NCI-H128 (cell line): ENCODE measurements around the gene CTCFL.

Experiments
- DNase-seq: peaks from one replicate; lab custom pipeline; 2025; ENCODE audit not compliant: unreplicated experiment; lab: John Stamatoyannopoulos, UW

Gene CTCFL

GRCh38 chr20:57560554-57561355, 35.8 kb upstream of the CTCFL start, which contains the start of gene PCK1:
PCK1 (plus strand) TSS chr20:57561110; CDS start chr20:57561412, 302 bp downstream.
- DNase-seq = no peak

GRCh38 chr20:57559658-57560553, 35.0 kb upstream of the CTCFL start:
- no peak for DNase-seq

DNA sequence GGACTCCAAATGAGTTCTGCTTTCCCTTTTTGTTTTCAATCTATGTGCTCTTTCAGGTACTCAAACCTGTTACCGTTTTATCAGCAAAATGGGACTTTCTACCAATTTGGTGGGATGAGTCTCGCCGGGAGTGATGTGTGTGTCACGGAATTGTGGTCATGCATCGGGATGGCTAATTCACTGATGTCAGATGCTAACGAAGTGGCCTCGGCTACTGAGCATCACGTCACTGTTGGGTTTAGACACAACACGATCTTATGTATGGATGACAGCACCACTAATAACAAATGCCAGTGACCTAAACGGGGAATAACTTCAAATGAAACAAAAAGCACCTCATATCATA, 34.3 kb upstream of the CTCFL start:
- DNase-seq = no peak

GRCh38 chr20:57558614-57559288, 33.8 kb upstream of the CTCFL start:
- no peak for DNase-seq

- no peak for DNase-seq
These were observed 33.1 kb upstream of the CTCFL start for GRCh38 chr20:57557926-57558613.

DNA sequence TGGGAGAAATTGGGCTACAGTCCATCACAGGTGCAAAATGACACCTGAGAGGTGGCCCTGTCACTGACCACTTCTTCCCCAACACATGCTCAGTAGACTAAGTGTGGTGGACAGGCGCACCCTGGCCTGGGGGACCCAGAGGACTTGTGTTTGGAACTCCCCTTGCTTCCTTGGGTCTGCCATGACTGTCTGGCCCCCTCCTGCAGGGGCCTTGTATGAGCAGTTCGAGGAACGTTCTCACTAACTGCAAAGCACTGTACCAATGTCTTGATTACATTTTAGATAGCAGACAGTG, 32.0 kb upstream of the CTCFL start:
- DNase-seq = no peak

DNA sequence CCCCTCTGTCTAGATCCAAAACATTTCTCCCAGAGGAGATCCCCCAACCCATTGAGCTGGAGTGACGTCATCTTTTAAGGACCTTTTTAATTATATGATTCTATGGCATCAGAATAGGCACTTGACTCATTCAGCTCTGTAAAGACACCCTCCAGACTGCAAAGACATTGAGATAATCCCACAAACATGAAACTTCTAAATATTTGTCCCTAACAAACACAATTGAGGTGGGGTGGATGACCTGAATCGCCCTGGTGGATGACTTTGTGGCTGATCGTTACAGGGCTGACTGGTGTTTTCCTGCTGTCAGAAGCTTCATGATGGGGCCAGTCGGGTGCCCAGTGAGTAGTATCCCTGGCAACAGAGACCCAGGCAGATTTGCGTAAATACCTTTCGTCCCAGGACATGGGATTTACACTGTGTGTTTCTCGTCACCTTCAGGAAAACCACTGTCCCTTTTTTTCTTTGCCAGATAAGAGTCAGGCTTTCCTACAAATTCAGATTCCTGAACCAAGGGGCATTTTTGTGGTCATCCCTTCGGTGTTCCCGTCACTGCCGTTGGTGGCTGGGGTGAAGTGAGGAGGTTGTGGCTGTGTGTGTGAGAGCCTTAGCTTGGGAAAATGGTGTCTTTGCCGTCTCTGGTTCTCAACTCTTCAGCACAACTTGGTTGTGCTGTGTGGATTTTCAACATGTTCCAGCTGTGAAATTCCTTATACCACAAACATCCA, 30.7 kb upstream of the CTCFL start:
- DNase-seq = no peak

DNA sequence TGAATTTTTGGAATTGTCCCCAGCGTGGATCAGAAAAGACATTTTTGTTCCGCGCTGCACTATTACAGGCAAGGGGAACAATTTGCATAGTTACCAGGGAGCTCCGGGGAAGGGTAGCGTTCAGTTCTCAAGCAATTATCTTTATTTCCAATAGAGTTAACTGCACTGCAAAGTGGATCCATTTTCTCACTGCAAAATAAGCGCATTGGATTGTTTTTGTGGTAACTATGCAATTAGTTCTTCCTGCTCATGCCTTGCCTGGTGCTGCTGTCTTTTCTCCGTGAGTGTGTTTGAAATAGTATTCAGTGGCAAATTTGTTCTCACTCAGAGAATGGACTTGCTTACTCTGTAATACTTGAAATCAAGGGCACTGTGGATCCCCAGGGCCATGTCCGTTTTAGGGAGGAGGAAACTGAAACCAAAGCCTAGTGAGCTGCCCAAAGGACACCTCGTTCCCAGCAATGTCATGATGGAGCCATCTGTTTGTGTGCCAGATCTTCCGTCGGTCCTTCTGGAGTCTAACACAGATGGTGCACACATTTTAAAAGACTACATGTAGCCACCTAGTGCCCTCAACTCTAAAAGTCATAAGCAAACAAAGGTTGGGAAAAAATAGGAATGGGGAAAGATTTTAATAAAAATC, 28.6 kb upstream of the CTCFL start:
- DNase-seq = no peak

GRCh38 chr20:57552471-57552870, 27.5 kb upstream of the CTCFL start:
- DNase-seq = no peak

DNA sequence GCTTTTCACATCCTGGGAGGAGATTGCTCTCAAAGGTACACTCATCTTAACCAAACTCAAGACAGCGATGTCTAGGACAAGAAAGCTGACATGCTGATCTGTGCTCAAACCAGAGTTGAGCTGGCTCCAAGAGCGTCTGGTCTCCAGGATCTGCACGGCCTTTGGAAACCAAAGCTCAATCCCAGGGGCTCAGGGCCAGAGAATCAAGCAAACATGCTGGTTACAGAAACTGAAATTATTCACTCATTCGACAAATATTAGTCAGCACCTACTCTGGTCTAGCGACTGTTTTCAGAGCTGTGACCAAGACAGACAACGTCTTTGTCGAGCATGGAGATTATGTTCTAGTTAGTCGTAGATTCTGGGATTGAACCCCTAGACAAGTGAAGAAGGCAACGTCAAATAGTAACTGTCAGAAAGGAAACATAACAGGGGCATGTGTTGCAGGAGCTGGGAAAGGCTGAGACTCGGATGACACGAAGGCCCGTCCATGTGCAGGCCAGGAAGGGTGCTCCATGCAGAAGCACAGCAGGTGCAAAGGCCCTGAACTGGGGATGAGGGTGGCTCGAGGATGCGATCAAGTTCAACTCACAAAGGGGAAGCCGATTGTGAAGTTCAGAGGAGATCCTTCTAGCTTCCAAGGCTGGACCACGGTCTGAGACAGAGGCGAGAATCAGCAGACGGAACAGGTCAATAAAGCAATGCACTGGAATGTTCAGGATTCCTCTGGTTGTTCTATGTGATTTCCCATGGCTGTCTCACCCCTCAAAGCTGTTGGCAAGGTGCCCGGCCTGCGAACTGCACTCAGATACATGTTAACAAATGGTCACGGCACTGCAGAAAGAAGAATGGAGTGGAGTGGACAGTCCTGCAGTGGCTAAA, 23.5 kb upstream of the CTCFL start:
- DNase-seq = no peak

DNA sequence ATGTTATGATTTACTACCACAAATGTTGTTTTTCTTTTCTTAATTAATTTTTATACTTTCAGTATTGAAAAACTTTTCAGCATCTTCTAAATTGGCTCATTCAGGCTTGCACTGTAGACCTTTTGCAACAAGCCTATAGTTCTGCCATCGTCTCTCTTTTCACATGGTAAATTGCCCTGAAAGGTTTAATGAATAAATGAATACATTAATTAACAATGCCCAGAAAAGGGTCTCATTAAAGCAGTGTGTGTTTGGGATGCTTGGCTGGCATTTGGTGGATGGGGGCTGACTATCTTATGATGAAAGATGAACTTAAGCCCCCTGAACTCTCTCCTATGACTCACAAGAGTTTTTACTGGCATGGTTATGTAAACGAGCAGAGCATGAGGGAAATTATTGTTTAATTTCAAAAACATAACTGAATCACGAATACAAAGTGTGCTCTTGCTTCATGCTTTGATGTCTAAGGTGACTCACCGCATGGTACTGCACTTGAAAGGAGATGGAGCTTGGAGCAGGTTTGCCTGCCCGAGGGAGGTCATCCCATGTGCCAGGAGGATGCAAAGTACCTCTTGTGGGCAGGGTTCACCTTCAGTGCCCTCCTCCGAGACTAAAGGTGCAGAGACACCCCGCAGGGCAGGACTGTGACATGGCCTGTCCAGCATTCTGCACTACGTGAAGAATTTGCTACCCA, 22.2 kb upstream of the CTCFL start:
- DNase-seq = no peak

- DNase-seq = no peak
These were observed 21.2 kb upstream of the CTCFL start for GRCh38 chr20:57545927-57546662.

DNA sequence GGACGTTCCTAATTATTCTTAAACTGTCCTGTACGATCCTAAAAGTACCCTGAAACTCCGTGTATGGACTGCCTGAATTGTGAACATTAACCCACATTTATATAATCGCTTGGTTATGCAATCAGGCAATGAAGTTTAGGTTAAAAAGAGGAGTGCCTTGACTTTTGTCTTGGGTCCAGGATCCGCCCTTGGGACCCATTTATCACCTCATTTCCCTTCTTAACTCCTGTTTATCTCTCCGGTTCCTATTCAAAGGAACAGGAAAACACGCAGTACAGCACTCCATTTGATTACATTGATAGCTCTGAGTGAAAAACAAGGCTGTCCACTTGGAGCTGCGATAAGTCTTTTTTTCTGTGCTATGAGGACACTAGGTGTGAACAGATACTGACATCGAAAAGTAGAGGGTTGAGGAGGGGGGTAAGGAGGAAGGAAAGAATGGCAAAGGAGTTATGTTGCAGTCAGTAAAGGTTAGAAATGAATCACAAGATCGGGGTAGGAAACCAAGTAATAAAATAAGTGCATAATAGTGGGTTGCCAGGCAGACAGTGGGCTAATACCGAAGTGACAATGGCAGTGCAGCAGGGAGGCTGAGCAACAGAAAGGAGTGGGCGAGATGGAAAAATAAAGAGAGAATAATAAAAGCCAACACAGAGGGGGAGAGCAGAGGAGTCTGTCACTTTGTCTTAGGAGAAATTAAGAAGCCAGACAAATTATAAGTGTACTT, 20.1 kb upstream of the CTCFL start:
- no peak for DNase-seq

- no peak for DNase-seq
These were observed 18.8 kb upstream of the CTCFL start for GRCh38 chr20:57543754-57544153.

DNA sequence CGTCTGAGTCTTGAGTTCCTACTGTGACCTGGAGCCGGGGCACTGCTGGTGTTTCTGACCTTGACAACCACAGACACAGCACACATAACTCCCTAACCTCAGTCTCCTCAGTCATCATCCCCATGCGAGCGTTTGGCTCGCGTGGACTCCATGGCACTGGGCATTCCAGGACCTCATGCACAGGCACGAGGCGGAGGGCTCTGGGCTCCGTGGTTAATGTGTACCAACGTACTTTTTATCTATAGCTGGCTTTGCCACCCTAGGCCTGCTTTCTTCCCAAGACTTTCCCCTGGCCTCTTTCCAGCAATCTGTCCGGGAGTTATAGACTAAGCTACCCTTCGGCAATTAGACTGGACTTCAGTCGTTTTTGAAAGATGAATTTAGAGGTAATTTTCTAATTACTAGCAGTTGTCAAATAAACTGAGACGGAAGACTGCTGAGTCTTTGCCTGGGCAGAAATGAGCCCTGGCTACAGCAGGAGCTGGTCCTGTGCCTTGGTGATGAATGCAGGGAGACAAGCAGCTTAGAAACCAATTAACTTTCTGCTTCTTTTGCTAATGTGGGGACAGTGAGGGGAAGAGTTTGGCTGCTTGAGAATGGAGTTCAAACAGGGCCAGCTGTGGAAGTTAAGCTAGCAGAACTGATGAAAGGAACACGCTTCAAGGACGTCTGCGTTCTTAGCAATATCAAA, 16.1 kb upstream of the CTCFL start:
- no peak for DNase-seq

GRCh38 chr20:57539889-57540288, 14.9 kb upstream of the CTCFL start:
- DNase-seq = no peak

- no peak for DNase-seq
These were observed 12.9 kb upstream of the CTCFL start for GRCh38 chr20:57537822-57538221.
